Spinal cord (tissue), 10 donors: ENCODE results near the gene SNX8. TPM values are rescaled to one million over a fixed set of nuclear protein-coding genes. Genes with fewer than 3 reads are reported as not detected.
A peak's percentile ranks its signal among the peaks of the same experiment; 100 is the strongest.

Source experiments
- DNase-seq, 6 donors: peaks; one replicate each; pipeline versions ENCODE4 v3.0.0 to v3.0.0-alpha.2; 2013 to 2015; ENCODE audit warnings: low spot score in 6 of 6, low read depth in 4 of 6
- H3K27ac ChIP-seq: one replicate; pipeline ENCODE4 v1.5.1; 2013; ENCODE audit warnings: low read depth, low read length, control low read depth
- H3K27me3 ChIP-seq: one replicate; pipeline ENCODE4 v1.6.1; 2013; ENCODE audit warnings: low read length; ENCODE audit not compliant: control insufficient read depth, insufficient read depth
- H3K36me3 ChIP-seq: one replicate; pipeline ENCODE4 v1.6.1; 2013; ENCODE audit warnings: low read length; ENCODE audit not compliant: control insufficient read depth, insufficient read depth
- H3K4me1 ChIP-seq: one replicate; pipeline ENCODE4 v1.6.1; 2013; ENCODE audit warnings: low read length; ENCODE audit not compliant: control insufficient read depth, insufficient read depth
- H3K4me3 ChIP-seq: one replicate; pipeline ENCODE4 v1.5.1; 2013; ENCODE audit warnings: low read depth, low read length, control low read depth
- H3K9me3 ChIP-seq: one replicate; pipeline ENCODE4 v1.6.1; 2013; ENCODE audit warnings: low read length; ENCODE audit not compliant: control insufficient read depth, insufficient read depth
- WGBS: methylation state at CpG from one replicate; pipeline ENCODE4 v1.1.5; 2013; ENCODE audit warnings: missing lambda C conversion rate; ENCODE audit not compliant: insufficient coverage; 5-methylcytosine and 5-hydroxymethylcytosine counted together
- long read RNA-seq, 4 donors: transcript quantifications; one replicate each; lab custom pipeline, GENCODE V29; 2026
- polyA plus RNA-seq, 2 donors: library from polyadenylated mRNA; unstranded; fragments of 120-200 nt; gene quantifications; one replicate each; pipeline ENCODE4 v1.2.1, GENCODE V29; 2013; ENCODE audit not compliant: insufficient read length in 2 of 2
- total RNA-seq, 2 donors: library from RNA; depleted of rRNA in 1 of 2; stranded (reverse); fragments of 120-200 nt in 1 of 2; fragments of >200 nt in 1 of 2; gene quantifications; one replicate each; pipeline versions ENCODE4 v1.2.3 to v1.2.4, GENCODE V29; 2013 to 2014
- donor health status: healthy.

Gene SNX8, protein sequence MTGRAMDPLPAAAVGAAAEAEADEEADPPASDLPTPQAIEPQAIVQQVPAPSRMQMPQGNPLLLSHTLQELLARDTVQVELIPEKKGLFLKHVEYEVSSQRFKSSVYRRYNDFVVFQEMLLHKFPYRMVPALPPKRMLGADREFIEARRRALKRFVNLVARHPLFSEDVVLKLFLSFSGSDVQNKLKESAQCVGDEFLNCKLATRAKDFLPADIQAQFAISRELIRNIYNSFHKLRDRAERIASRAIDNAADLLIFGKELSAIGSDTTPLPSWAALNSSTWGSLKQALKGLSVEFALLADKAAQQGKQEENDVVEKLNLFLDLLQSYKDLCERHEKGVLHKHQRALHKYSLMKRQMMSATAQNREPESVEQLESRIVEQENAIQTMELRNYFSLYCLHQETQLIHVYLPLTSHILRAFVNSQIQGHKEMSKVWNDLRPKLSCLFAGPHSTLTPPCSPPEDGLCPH
- total RNA-seq (10 to 100 TPM; 12.2 to 14.8 TPM), polyA plus RNA-seq (10 to 100 TPM; 33.0 to 36.9 TPM)
- long read RNA-seq, donor 1, full-length matches to known transcripts = 6 of 6 reads
- long read RNA-seq, donor 1, partial matches to known transcripts = 0 of 6 reads
- long read RNA-seq, donor 1, other reads (novel, unspliced or antisense) = 0 of 6 reads
- long read RNA-seq, donor 2, full-length matches to known transcripts = 1 of 27 reads
- long read RNA-seq, donor 2, partial matches to known transcripts = 26 of 27 reads
- long read RNA-seq, donor 2, other reads (novel, unspliced or antisense) = 0 of 27 reads
- long read RNA-seq, donor 3, full-length matches to known transcripts = 2 of 2 reads
- long read RNA-seq, donor 3, partial matches to known transcripts = 0 of 2 reads
- long read RNA-seq, donor 3, other reads (novel, unspliced or antisense) = 0 of 2 reads
- long read RNA-seq, donor 4, full-length matches to known transcripts = 5 of 56 reads
- long read RNA-seq, donor 4, partial matches to known transcripts = 45 of 56 reads
- long read RNA-seq, donor 4, other reads (novel, unspliced or antisense) = 6 of 56 reads

DNA sequence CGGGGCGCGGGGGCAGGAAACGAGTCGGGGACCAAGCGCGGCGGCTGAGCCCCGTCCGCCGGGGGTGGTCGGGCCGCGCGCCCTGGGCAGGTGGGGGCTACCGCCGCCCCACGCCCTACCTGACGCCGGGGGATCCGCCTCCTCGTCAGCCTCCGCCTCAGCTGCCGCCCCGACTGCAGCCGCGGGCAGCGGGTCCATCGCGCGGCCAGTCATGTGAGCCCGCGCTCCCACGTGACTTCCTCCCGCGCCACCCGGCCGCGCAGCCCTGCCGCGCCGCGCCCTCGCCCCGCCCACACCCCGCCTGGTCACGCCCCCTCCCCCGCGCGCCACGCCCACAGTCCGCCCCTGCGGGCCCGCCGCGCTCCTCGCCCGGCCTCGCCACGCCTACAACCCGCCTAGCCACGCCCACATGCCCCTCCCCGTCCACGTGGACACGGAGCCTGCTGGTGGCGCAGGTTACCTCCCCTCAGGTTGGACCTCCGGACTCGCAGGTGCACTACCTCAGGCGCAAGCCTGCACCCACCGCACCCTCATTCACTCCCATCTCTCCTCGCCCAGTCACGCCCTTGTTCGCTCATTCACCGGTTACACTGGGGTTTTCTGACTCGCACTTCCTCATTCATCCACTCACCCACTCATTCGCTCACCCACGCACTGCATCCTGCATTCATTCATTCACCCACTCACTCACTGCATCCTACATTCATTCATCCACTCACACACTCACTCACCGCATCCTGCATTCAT is at the start of gene SNX8:
Gene SNX8, minus strand, starts transcription at position 233 of the 747 bp plus-strand sequence. Its CDS starts 20 bp downstream, at position 213.
- Histone ChIP-seq H3K27ac (no peak within 1 kb of the TSS), H3K9me3 (no peaks in the 10 kb centered on the region), H3K27me3 (no peaks in the 10 kb centered on the region), H3K4me1 (peaks cover 13% of the 10 kb centered on the region), H3K36me3 (no peaks in the 10 kb centered on the region), H3K4me3 (peak within 1 kb of the TSS; percentile 78)
- DNase-seq = peak; percentile 46 to 94 (median 69)
- 2% methylated on average over 78 of the region's 78 CpGs for WGBS

DNA sequence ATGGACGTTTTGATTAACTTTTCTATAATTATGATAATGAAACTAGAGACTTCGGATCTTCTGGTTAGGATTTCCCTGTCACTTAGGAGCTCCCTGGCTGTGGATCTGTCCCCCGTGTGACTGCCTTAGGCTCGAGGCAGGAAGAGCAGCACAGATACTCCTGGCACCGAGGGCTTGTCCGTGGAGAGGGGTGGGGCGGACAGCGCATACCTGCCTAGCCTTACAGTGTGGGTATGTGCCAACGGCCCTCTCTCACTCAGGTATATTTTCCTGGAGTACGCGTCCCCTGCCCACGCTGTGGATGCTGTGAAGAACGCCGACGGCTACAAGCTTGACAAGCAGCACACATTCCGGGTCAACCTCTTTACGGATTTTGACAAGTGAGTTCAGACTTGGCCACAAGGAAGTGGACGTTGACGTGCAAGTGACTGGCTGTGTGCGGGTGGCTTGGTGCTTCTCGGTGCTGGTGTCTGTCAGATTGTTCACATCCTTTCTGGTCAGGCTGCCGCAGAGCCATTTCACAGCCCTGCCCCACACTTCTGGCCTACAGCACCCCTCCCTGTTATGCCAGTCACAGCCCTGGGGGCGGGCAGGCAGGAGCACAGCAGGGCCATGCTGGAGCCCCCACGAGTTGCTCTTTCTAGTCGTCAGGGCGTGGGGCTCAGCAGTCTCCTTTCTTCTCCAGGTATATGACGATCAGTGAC is 48.3 kb upstream of the SNX8 start:
- no peak for DNase-seq
- Histone ChIP-seq H3K36me3 (peaks cover 75% of the 10 kb centered on the region), H3K27ac (no peak overlapping the region), H3K4me3 (no peak overlapping the region), H3K27me3 (no peaks in the 10 kb centered on the region), H3K9me3 (no peaks in the 10 kb centered on the region), H3K4me1 (peaks cover 9% of the 10 kb centered on the region)
- WGBS = 96% methylated on average over 24 of the region's 27 CpGs

DNA sequence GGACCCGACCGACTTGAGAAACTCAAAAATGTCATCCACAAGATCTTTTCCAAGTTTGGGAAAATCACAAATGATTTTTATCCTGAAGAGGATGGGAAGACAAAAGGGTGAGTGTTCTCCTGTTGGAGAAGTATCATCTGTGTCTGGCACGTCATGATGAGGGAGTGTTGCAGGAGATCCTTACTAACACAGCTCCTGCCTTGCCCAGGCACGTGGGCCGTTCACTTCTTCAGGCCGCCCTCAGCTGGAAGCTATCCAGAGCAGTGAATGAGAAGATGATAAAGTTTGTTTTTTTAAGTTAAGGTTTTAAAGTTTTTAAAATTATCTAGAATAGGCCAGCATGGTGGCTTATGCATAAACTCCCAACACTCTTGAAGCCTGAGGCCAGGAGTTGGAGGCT is 46.6 kb upstream of the SNX8 start:
- Histone ChIP-seq H3K9me3 (no peaks in the 10 kb centered on the region), H3K4me1 (peaks cover 21% of the 10 kb centered on the region), H3K4me3 (no peak overlapping the region), H3K27me3 (no peaks in the 10 kb centered on the region), H3K27ac (no peak overlapping the region), H3K36me3 (peaks cover 65% of the 10 kb centered on the region)
- 83% methylated on average over 1 of the region's 6 CpGs for WGBS
- no peak for DNase-seq

DNA sequence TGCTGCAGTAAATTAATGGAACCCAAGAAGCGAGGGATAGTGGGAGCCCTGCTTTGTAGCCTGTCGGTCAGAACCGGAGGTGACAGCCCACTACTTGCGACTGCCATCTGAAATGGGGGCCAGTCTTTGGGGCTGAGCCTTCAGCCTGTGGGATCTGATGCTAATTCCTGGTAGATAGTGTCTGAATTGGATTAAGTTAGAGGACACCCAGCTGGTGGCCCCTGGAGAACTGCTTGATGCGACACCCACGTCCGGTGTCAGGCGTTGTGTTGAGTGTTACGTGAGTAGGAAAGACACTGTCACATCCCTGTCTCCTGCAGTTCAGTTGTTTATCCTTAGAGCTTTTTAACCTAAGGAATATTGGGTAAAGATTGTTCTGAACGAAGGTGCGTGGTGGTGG is 45.4 kb upstream of the SNX8 start:
- WGBS = 95% methylated on average over 6 of the region's 11 CpGs
- DNase-seq = no peak
- Histone ChIP-seq H3K4me3 (no peak overlapping the region), H3K4me1 (peaks cover 27% of the 10 kb centered on the region), H3K9me3 (no peaks in the 10 kb centered on the region), H3K27me3 (no peaks in the 10 kb centered on the region), H3K36me3 (peaks cover 54% of the 10 kb centered on the region), H3K27ac (no peak overlapping the region)

DNA sequence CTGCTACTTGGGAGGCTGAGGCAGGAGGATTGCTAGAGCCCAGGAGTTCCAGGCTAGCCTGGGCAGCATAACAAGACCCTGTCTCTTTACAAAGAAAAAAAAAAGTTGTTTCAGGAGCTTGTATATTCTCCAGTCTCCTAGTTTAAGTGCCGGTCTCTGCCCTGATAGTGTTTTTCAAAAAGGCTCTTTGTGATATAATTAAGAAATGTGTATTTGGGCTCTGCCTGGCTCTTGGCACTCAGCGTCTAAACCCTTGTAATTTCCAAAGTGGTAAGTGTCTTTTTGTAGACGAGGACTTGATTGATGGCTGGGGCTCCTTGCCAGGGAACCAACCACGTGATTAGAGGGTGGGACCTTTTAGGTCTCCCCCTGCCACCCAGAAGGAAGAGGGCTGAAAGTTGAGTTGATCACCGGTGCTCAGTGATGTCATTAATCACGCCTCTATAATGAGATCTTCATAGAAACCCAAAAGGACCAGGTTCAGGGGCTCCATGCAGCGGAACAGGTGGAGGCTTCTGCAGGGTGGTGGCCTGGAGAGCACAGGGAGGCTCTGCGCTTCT is 44.8 kb upstream of the SNX8 start:
- Histone ChIP-seq H3K4me1 (peaks cover 27% of the 10 kb centered on the region), H3K9me3 (no peaks in the 10 kb centered on the region), H3K27me3 (no peaks in the 10 kb centered on the region), H3K27ac (no peak overlapping the region), H3K36me3 (peaks cover 49% of the 10 kb centered on the region), H3K4me3 (no peak overlapping the region)
- WGBS = 27% methylated on average over 3 of the region's 8 CpGs
- peak in 1 of 6 donors; percentile 2 for DNase-seq

DNA sequence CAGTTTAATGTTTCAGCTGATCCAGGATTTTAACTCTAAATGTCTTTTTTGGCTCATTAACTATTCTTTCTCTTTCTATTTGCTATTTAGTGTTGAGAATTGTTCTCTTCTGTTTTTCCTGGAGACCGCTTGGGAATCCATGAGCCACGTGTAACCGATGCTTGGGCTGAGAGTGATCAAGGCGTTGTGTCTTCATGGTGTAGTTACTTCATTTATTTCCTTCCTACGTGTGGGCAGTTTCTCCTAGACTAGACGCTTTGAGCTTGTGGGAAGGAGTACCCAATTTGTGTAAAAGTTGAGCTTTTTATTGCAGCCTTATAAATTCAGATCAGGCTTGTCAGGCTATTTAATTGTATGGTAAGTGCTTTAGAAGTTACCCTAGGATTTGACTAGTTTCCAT is 43.3 kb upstream of the SNX8 start:
- no peaks in the 10 kb centered on the region for H3K9me3 ChIP-seq
- no CpG with 5 or more reads among the region's 6 CpGs for WGBS
- H3K4me3 ChIP-seq = no peak overlapping the region
- H3K27me3 ChIP-seq = no peaks in the 10 kb centered on the region
- no peak overlapping the region for H3K27ac ChIP-seq
- peaks cover 36% of the 10 kb centered on the region for H3K4me1 ChIP-seq
- peaks cover 35% of the 10 kb centered on the region for H3K36me3 ChIP-seq
- DNase-seq = no peak

DNA sequence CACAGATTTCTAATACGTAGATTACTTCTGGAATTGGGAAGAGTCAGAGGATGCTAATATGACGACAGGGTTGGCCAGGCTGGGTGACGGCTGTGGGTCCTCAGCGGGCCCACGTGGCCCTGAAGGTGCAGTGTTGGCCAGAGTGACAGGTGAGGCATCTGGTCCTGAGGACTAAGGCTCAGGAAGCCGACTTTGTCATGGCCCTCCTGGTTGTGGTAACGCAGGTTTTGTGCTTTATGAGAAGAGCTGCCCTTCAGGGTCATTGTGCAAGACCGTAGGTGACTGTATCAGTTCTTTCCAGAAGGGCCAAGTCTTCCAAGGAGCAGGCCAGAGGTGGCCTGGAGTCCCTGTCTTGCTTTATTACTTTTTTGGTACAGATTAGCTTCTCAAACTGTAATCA is 42.9 kb upstream of the SNX8 start:
- H3K4me3 ChIP-seq = no peak overlapping the region
- H3K4me1 ChIP-seq = peaks cover 36% of the 10 kb centered on the region
- H3K36me3 ChIP-seq = peaks cover 31% of the 10 kb centered on the region
- no peaks in the 10 kb centered on the region for H3K9me3 ChIP-seq
- no peak overlapping the region for H3K27ac ChIP-seq
- DNase-seq = no peak
- WGBS = 89% methylated on average over 8 of the region's 8 CpGs
- H3K27me3 ChIP-seq = no peaks in the 10 kb centered on the region

DNA sequence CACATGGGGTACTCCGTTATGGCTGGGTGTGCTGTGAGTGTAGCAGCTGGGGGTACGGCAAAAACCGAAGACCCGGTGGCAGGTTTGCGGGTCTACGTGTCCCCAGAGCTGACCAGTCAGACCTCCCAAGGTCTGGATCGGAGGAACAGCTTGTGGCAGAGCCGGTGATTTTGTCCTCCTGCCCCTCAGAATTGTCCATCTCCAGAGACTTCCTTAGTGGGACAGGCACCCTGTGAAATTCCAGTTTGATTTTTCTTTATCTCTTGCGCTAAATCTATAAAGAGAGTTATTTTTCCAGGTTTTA is 41.4 kb upstream of the SNX8 start:
- Histone ChIP-seq H3K27ac (no peak overlapping the region), H3K4me3 (peak overlapping the region; percentile 92), H3K9me3 (no peaks in the 10 kb centered on the region), H3K36me3 (peaks cover 20% of the 10 kb centered on the region), H3K27me3 (no peaks in the 10 kb centered on the region), H3K4me1 (peaks cover 36% of the 10 kb centered on the region)
- 0% methylated on average over 8 of the region's 9 CpGs for WGBS
- DNase-seq = no peak
